ENCODE results near the gene IMMP2L. TPM values are rescaled to one million over a fixed set of nuclear protein-coding genes. Genes with fewer than 3 reads are reported as not detected.

Gene IMMP2L
- total and polyA plus RNA-seq, 2 of the 8 experiments (the other 6 are each of a cell fraction or from before 2014, with no cell fraction given): 2.3 to 10.1 TPM

- no peaks in the 10 kb centered on the region for H4K20me1 ChIP-seq (replicated peaks in 1 of 2; ENCODE audit: control insufficient read depth in 1 of 2, insufficient read depth in 2 of 2, low read length in 2 of 2)
- no peaks in the 10 kb centered on the region for H3K79me1 ChIP-seq (ENCODE audit: low read depth, low read length)
- H2BK20ac ChIP-seq (ENCODE audit: low read length): no peak overlapping the region
- H4K5ac ChIP-seq (ENCODE audit: insufficient read length, low read depth, low read length): no peak overlapping the region
- no peak for DNase-seq (ENCODE audit: low read depth in 1 of 2, low spot score in 2 of 2)
- H2AK5ac ChIP-seq (ENCODE audit: low read depth, low read length): no peak overlapping the region
- no peak overlapping the region for H3K4me2 ChIP-seq (ENCODE audit: insufficient read depth in 1 of 2, low read depth in 2 of 2, low read length in 2 of 2)
- H3K36me3 ChIP-seq (ENCODE audit: control insufficient read depth in 2 of 4, insufficient read depth in 4 of 4, low read length in 3 of 4): no peaks in the 10 kb centered on the region
- no peak overlapping the region for H2BK120ac ChIP-seq (replicated peaks; ENCODE audit: low read depth, low read length)
- no peak overlapping the region for H2BK12ac ChIP-seq (ENCODE audit: low read depth, low read length)
- CTCF ChIA-PET (ENCODE audit: partially characterized antibody): interaction anchor here (0.6 kb wide), 1 partner anchor 12 kb away, joined by 4 read pairs; no protein-coding TSS in a partner anchor
- H2BK15ac ChIP-seq (ENCODE audit: low read length): no peak overlapping the region
- POLR2A ChIA-PET (ENCODE audit: partially characterized antibody): no interaction called here
- H3K23ac ChIP-seq (ENCODE audit: insufficient read length): no peak overlapping the region
- WGBS, 2 experiments (ENCODE audit: extremely low coverage in 1 of 2, insufficient coverage in 1 of 2, insufficient read length in 1 of 2, insufficient replicate concordance in 2 of 2, low coverage in 1 of 2, low lambda C conversion rate in 2 of 2, missing lambda C conversion rate in 1 of 2): 92% methylated on average over 3 of the region's 3 CpGs; no CpG with 5 or more reads in 1 of the 2 experiments
- H3K27me3 ChIP-seq (replicated peaks in 1 of 4; ENCODE audit: control insufficient read depth in 3 of 4, extremely low read depth in 1 of 4, insufficient read depth in 3 of 4, low read length in 3 of 4): no peaks in the 10 kb centered on the region
- no peak for TF ChIP-seq BACH1 (IDR thresholded peaks at IDR 0.05; ENCODE audit: low read length)
- TF ChIP-seq CREB1 (IDR thresholded peaks at IDR 0.05): no peak
- no peak for TF ChIP-seq E2F6 (IDR thresholded peaks at IDR 0.05)
- no peak for TF ChIP-seq POU5F1 (IDR thresholded peaks at IDR 0.05; ENCODE audit: low read depth, low read length)
- TF ChIP-seq EGR1 (IDR thresholded peaks at IDR 0.05; ENCODE audit: borderline replicate concordance, low read depth, low read length): no peak
- H4K91ac ChIP-seq (replicated peaks; ENCODE audit: insufficient read length, low read length): no peak overlapping the region
- H2BK5ac ChIP-seq (ENCODE audit: low read depth, low read length): no peak overlapping the region
- no peak overlapping the region for H3K27ac ChIP-seq (ENCODE audit: low read depth, low read length)
- H3K79me2 ChIP-seq (ENCODE audit: control insufficient read depth in 1 of 2, insufficient read depth in 2 of 2, low read length in 2 of 2): no peaks in the 10 kb centered on the region
- no peak overlapping the region for H3K18ac ChIP-seq (ENCODE audit: extremely low read depth, low read length)
- FAIRE-seq: no peak
- H3K14ac ChIP-seq (ENCODE audit: insufficient read length): no peak overlapping the region
- H3K56ac ChIP-seq (replicated peaks; ENCODE audit: insufficient read length, low read depth, low read length): no peak overlapping the region
- no peak overlapping the region for H2AFZ ChIP-seq (ENCODE audit: low read length)
- no peak overlapping the region for H3K4ac ChIP-seq (replicated peaks; ENCODE audit: insufficient read length, low read depth, low read length)
- no peaks in the 10 kb centered on the region; the same call in 1 of the 2 replicates for H3K23me2 ChIP-seq (ENCODE audit: low read depth, low read length)
- no peak overlapping the region for H4K8ac ChIP-seq (ENCODE audit: extremely low read depth, insufficient read depth, low read length)
- no peaks in the 10 kb centered on the region for H3K9me3 ChIP-seq (ENCODE audit: insufficient read depth in 2 of 2, low read depth in 1 of 2, low read length in 1 of 2)
- no peaks in the 10 kb centered on the region for H3K4me1 ChIP-seq (replicated peaks in 1 of 4; ENCODE audit: control insufficient read depth in 3 of 4, insufficient read depth in 4 of 4, low read length in 3 of 4)
- H3K9ac ChIP-seq (replicated peaks in 1 of 4; ENCODE audit: extremely low read depth in 1 of 4, low read depth in 3 of 4, low read length in 3 of 4): no peak overlapping the region
- H3K4me3 ChIP-seq (ENCODE audit: extremely low read depth in 1 of 4, insufficient read depth in 2 of 4, low read depth in 3 of 4, low read length in 4 of 4): no peak overlapping the region
Observed at GRCh38 chr7:111011520-111011919, 550.8 kb downstream of the IMMP2L start.

Measured in H1 (cell line).